Inflammatory macrophage (primary cell): ENCODE data around the gene FGF23.
A peak's percentile ranks its signal among the peaks of the same experiment; 100 is the strongest.
"Not testable (repeated sequence)": the region's sequence is repeated elsewhere in the genome, so short reads cannot be mapped to it uniquely, and the experiment has no call there.

Source experiments
- DNase-seq, 2 donors: peaks; one replicate each; pipeline ENCODE4 v3.0.0-alpha.2; 2020 to 2022
- total RNA-seq, 18 experiments: gene quantifications; one replicate each; lab custom pipeline; 2026; ENCODE audit warnings: mixed read lengths in 6 of 18, inconsistent platforms in 2 of 18; lab: John Stamatoyannopoulos, UW

FGF23 gene
- total RNA-seq: 0 to 0.12 (median 0.02) reads per million in 18 experiments

- DNase-seq: no peak
Measured at GRCh38 chr12:4379405-4379804, at the start of gene FGF23. FGF23 (minus strand) TSS chr12:4379712; CDS start chr12:4379582, 130 bp downstream.

GRCh38 chr12:4424422-4424821 lies 44.9 kb upstream of the FGF23 start:
- DNase-seq: no peak

- DNase-seq: no peak
Measured at GRCh38 chr12:4423528-4424195, 44.1 kb upstream of the FGF23 start.

DNA sequence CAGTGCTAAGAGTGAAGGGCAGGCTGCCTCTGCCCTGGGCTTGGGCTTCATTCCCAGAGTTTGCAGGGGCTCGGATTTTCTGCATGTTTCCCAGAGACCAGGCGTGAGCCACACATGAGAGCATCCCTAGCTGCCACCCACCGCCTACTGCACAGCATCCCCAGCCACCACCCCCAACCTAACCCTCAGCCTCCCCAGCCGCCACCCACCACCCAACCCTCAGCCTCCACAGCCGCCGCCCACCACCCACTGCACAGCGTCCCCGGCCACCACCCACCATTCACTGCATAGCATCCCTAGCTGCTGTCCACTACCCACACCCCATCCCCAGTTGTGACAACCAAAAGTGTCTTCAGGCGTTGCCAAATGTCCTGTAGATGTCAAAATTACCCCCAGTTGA lies 43.5 kb upstream of the FGF23 start:
- no peak for DNase-seq

DNA sequence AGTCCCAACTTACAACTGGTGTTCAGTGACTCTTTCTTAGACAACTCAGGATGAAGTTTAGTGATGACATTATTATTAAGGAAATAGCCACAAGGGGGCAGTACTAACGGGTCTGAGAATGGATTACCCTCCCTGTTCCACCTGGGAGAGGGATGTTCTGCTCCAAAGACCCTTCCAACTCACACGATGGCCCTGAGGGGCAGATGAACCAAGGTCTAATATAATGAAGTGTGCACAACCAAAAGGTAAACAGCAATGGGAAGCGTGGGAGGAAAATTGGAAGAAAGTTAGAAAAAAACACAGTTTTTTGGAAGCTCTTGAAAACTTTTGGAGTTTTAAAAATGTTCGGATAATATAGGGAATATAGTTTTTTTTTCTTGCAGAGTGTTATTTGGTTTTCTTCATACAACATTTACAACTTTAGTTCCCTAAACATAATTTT lies 42.1 kb upstream of the FGF23 start:
- DNase-seq: peak; percentile 46 to 68

DNA sequence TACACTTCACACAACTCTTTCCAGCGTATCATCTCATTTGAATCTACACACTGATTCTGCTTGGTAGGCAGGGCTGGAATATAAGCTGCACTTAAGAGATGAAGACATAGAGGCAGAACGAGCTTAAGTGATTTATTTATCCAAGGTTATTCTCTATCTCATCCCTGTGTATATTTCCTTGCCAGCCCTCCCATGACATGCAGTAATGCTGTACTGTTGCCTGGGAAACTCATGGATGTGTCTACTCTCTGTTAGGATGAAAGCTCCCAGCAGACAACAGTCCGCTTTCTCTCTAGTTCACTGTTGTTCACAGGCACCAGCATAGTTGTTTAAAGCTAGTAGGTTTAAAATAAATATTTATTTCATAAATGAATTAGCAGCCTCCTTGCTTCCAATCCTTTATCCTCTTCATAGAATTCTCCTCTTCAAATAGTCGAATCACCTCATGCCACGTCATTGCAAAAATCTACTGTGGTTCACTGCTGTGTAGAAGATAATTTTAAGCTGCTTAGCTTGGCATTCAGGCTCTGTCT lies 40.7 kb upstream of the FGF23 start:
- no peak for DNase-seq

DNA sequence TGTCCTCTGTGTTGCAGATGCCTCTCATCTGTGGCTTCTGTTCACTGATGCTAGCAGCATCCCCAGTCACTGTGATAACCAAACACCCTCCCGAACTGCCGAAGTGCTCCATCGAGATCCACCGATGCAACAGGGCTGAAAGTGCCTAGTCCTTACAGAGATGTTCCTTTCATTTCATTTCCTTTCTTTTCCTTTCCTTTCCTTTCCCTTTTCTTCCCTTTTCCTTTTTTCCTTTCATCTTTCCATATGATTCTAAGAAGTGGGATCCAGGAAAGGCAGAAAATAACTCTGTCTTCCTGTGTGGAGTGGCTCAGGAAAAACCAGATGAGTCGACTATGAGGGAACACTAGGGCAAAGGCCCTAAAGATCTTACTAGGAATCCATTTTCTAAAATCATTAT lies 39.4 kb upstream of the FGF23 start:
- no peak for DNase-seq

DNA sequence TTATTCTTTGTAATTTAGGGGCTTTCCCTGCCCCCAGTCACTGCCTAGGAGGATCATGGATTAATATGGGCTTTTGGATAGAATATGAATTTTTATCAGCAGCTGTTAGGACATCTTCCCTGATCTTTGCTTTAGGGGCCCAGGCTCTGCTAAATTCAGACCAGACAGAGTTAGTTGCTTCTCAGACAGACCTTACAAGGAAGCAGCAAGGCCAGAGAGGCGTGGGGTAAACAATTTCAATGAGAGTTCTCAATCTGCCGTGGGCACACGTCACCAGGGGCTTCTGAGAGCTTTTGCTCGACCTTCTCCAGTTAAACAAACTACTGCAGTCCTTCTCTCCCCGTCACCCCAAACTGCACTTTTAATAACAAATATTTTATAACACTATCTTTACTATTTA lies 38.4 kb upstream of the FGF23 start:
- no peak for DNase-seq

- DNase-seq: no peak
Measured at GRCh38 chr12:4417455-4417854, 37.9 kb upstream of the FGF23 start.

GRCh38 chr12:4416276-4416675 lies 36.8 kb upstream of the FGF23 start:
- peak; percentile 8 to 33 for DNase-seq

DNA sequence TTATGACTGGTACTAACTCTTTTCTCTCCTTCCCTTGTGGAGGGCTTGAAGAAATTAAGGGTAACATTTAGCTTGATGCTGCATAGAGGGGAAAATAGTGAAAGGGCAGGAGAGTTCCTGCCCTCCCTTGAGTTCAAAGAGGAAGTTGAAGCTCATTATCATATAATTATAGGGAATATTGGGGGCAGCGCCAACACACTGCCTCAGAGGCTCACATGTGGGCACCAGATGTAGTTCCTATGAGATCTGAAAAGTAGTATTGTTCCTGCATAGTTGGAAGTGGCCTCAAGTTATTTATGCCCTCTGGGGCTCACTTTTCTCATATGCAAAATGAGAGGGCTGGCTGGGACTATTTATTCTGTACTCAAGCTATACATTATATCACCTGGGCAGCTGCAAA lies 33.0 kb upstream of the FGF23 start:
- no peak for DNase-seq

DNA sequence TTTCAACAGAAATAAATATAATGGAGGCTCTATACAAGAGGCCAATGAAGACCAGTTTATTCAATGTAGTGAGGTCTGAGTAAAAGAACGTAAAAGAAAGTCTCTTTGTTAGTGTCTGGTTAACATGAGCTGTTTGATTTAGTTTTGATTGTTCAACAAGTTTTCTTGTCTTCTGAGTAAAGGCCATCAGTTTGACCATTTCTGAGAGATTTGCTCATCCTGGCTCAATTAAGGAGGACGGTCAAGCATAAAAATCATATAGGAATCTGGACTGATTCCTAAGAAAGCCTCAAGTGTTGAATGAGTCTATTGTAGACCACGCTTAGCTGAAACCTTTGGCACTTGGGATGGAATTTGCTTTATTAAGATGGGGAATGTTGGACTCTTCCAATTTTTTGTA lies 32.5 kb upstream of the FGF23 start:
- no peak for DNase-seq

GRCh38 chr12:4407136-4407535 lies 27.6 kb upstream of the FGF23 start:
- no peak for DNase-seq

DNA sequence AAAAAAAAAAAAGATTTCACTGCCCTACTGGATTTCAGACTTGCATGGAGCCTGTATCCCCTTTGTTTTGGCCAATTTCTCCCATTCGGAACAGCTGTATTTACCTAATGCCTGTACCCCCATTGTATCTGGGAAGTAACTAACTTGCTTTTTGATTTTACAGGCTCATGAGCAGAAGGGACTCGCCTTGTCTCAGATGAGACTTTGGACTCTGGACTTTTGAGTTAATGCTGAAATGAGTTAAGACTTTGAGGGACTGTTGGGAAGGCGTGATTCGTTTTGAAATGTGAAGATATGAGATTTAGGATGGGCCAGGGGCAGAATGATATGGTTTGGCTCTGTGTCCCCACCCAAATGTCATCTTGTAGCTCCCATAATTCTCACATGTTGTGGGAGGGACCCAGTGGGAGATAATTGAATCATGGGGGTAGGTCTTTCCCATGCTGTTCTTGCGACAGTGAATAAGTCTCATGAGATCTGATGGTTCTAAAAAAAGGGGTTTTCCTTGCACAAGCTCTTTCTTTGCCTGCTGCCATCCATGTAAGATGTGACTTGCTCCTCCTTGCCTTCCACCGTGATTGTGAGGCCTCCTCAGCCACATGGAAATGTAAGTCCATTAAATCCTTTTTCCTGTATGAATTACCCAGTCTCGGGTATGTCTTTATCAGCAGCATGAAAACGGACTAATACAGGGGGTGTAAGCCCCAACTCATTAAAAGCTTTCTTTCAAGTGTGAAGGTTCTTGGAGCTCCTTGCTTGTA lies 25.5 kb upstream of the FGF23 start:
- not testable (repeated sequence) for DNase-seq

- DNase-seq: no peak
Measured at GRCh38 chr12:4402996-4403395, 23.5 kb upstream of the FGF23 start.

GRCh38 chr12:4401117-4401516 lies 21.6 kb upstream of the FGF23 start:
- no peak for DNase-seq

GRCh38 chr12:4395818-4396217 lies 16.3 kb upstream of the FGF23 start:
- DNase-seq: no peak

DNA sequence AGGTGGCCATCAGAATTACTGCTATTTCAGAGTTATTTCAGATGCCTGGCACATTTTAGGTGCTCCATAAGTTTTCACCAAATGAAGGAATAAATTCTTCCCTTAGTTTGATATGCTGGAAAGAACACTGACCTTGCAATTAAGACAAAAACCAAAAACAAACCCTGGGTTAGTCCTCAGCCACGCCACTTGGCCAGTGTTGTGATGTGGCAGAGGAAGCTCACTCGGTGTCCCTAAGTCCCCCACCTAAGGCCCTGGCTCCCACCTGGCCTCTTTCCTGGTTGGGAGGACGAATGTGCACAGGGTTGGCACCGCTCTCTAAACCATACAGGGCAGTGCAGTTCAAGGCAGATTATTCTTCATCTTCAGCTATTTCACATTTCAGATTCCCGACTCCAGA lies 13.7 kb upstream of the FGF23 start:
- no peak for DNase-seq

- no peak for DNase-seq
Measured at GRCh38 chr12:4392223-4392742, 12.8 kb upstream of the FGF23 start.

GRCh38 chr12:4388662-4389061 lies 9.2 kb upstream of the FGF23 start:
- no peak for DNase-seq

DNA sequence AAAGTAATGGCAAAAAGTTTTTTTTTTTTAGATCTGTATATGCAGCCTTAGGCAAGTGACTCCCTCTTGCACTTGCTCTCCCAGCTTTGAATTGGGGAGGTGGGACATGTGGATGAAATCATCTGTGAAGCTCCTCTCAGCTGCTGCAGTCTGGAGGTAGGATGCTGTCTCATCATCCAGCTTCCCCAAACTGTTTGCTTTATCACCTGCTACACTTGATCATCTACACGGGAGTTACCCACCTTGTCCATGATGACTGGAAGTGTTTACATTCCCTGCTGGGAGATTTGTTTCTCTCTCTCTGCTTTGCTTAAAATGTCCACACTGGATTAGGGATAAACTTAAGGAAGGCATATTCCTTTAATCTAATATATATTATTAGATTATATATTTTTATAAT lies 8.5 kb upstream of the FGF23 start:
- DNase-seq: no peak

- no peak for DNase-seq
Measured at GRCh38 chr12:4387607-4388006, 8.1 kb upstream of the FGF23 start.

DNA sequence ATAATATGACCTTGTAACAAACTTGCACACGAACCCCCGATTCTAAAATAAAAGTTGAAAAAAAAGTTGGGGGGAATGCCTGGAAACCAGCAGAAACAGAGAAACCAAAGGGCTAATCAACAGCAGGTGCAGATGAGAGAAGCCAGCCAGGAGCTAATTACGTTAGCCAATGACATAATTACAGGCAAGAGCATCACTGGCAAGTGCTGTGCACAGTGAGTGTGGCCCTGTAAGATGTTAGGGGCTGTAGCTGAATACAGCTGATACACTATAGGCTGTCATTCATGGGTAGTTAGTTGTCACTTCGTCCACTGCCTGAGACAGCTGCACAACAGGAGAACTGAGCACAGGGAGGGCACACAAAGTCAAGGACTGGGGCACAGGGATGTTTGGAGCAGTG lies 7.3 kb upstream of the FGF23 start:
- no peak for DNase-seq
